PC-9 (cell line): Measurements from ENCODE around the gene PEA15.

Experiments
- CTCF ChIP-seq: fragments of 200-600 bp; sonication (generic); conservative IDR thresholded peaks from 2 replicates; pipeline ENCODE4 v1.6.1; 2017; ENCODE audit warnings: mixed run types, antibody characterized with exemption, mild to moderate bottlenecking, moderate library complexity
- EZH2 ChIP-seq: fragments of 200-600 bp; sonication (generic); IDR thresholded peaks from 2 replicates; pipeline ENCODE4 v1.8.0; 2017; ENCODE audit warnings: antibody characterized with exemption, low read depth

- no peak for TF ChIP-seq CTCF
- TF ChIP-seq EZH2, result no peak
Observed at GRCh38 chr1:160193832-160194736, 11.1 kb upstream of the PEA15 start.
